Frontal cortex (tissue), 4 donors: Measurements from ENCODE around the gene EPHA3. TPM values are rescaled to one million over a fixed set of nuclear protein-coding genes. Genes with fewer than 3 reads are reported as not detected.

ENCODE experiments used
- DNase-seq, 2 donors: peaks; one replicate each; pipeline ENCODE4 v3.0.0; 2012; ENCODE audit warnings: low spot score in 2 of 2
- FAIRE-seq: peaks from 2 replicates; lab custom pipeline; 2012; peaks lifted over from hg19 to GRCh38; lab: Jason Lieb, UNC
- total RNA-seq: library from RNA; depleted of rRNA; stranded (reverse); fragments of >200 nt; gene quantifications from one replicate; pipeline ENCODE4 v1.2.3, GENCODE V29; 2014
- donor health status: control.
- donor health status: control.
- donor health status: control.

The EPHA3 gene
- total RNA-seq, 1 donor from 2014 or later, result 136 TPM

DNA sequence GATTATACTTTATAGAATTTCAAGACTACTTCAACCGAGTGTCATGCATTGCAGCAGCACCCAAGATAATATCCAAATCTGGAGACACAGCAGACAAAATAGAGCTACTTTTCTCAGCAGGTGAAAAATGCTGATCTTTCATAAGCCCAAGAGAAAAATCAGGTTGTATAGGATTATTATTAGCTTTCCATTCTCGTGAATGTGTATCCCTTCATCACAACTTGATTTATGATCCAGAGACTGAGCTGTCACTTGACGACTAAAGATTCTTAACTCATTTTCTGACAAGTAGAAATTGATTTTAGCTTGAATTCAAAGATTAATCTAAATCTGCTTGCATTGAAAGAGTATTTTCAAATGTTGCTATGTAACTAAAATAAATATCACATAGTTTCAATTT is 32.4 kb downstream of the EPHA3 start:
- DNase-seq (no peak), FAIRE-seq (no peak)

DNA sequence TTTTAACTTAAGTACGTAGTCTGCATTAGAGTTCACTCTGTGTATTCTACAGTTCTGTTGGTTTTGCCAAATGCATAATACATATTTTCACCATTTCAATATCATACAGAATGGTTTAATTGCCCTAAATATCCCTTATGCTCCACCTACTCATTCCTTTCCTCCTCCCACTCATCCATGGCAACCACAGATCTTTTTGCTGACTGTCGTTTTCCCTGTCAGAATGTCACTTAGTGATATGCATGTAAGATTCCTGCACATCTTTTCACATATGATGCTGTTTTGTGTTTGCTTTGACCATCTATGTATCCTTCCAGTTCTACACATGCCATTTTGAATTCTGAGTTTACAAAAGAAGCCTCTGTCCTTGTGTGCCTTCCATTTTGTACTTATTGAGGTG is 36.7 kb downstream of the EPHA3 start:
- DNase-seq (no peak), FAIRE-seq (no peak)

DNA sequence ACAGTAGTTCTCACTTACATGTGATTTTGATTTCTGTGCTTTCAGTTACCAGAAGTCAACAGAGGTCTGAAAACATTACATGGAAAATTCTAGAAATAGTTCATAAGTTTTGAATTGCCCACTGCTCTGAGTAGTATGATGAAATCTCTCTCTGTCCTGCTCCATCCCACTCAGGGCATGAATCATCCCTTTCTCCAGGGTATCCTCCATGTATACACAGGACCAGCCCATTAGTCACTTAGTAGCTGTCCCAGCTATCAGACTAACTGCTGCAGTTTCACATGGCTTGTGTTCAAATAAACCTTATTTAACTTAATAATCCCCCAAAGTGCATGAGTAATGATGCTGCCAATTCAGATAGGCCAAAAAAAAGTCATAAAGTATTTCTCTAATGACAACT is 38.6 kb downstream of the EPHA3 start:
- DNase-seq (no peak), FAIRE-seq (no peak)

DNA sequence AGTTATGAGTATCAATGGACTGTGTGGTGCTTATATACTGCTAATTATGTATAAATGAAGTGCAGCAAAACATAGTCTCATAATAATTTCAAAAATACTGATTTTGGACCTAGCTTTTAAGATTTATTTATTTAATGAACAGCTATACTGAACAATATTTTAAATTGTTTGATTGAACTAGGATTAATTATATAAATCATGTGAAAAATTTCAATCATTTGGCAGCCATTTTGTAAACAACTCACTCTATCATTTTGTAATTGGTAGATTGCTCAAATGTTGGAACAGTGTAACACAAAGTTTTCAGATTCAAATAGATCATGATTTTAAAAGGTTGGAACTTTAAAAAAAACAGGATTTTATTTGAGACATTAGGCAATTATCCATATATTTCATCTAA is 47.0 kb downstream of the EPHA3 start:
- FAIRE-seq (no peak), DNase-seq (no peak)

DNA sequence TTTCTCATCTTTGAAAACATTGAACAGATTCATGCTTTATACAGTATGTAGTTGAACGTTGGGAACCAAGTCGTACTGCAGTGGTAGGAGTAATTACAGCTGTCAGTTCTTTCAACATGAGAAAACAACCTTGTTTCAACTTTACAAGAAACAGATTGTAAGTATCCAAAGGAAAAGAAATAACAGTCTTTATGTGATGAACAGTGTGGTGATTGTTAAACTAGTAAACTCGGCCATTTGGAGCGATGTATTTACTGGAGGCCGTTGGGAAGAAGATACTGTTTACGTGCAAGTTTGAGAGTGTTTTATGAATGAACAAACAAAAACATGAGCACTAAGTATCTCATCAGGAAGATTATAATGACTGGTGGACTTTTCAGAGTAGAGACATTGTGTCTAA is 48.4 kb downstream of the EPHA3 start:
- DNase-seq (no peak), FAIRE-seq (no peak)

DNA sequence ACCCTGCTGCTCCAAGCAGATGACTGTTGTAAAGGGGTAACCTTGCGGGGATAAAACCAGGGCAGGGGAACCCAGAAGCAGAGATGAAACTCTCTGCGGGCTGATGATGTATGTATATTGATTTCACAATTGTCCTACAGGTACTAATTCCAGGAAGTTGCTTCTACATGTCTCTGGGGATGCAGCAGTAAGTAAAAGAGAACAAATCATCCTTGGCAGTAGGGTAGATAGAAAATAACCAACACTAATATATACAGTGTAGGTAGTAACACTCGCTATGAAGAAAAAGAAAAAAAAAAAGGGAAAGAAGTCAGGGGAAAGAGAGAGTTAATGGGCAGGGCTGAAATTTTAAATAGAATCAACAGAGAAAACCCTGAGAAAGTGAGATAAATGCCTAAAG is 50.2 kb downstream of the EPHA3 start:
- FAIRE-seq (no peak), DNase-seq (no peak)

DNA sequence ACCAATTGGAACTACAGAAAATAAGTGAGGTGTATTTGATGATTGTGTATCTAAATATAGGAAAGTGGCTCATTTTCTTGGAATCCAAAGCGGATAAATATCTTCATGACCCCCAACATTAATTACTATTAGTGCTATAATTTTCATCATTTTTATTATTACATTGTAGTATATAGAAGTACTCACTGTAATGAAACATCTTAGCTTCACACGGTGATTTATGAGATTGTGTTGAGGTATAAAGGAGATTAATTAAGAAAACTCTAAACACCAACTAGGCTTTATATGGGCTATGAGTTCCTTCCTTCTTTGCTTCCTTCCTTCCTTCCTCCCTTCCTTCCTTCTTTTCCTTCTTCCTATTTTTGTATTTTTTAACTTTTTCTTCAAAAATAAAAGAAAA is 52.2 kb downstream of the EPHA3 start:
- FAIRE-seq (no peak), DNase-seq (no peak)

DNA sequence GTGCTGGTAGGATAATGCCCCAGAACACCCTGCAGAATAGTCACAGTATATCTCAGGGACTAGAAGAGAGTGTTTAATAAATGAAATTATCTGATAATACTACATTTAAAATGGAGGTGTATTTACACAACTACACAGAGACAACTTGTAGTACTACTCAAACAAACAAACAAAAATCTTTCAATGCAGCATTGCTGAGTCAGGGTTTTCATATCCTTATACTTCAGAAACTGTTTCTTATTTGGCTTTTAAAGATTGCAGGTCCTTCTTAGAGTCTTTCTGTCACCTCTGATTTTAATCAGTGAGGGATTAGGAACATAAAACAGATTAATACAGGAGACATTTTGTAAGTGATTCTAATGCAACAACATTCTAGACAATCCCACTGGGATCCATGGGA is 57.4 kb downstream of the EPHA3 start:
- DNase-seq (no peak), FAIRE-seq (no peak)

DNA sequence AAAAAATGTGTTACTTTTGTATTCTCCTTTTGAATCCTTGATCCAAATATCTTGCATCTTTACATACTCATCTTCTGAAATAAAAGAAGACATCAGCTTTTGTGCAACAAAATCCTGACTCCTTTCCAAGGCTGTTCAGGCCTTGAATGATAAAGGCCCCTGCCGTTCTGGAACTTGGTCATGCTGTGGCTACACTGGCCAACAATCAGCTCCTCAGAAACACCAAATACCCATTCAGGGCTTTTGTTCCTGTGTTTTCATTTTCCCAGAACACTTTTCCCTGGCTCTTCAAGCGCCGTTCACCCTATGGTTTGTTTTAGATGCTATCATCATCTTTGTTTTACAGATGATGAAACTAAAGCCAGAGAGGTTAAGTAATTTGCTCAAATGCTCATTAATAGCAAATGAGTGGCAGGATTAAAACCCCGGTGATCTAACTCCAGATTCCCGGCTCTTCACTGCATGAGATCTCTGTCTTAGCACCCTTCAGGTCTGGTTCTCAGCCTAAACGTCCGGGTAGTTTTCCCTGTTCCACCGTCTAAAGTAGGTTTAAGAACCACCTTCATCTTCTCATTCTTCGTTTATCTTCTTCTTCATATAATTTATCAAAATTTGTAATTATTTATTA is 58.3 kb downstream of the EPHA3 start:
- DNase-seq (no peak), FAIRE-seq (no peak)

DNA sequence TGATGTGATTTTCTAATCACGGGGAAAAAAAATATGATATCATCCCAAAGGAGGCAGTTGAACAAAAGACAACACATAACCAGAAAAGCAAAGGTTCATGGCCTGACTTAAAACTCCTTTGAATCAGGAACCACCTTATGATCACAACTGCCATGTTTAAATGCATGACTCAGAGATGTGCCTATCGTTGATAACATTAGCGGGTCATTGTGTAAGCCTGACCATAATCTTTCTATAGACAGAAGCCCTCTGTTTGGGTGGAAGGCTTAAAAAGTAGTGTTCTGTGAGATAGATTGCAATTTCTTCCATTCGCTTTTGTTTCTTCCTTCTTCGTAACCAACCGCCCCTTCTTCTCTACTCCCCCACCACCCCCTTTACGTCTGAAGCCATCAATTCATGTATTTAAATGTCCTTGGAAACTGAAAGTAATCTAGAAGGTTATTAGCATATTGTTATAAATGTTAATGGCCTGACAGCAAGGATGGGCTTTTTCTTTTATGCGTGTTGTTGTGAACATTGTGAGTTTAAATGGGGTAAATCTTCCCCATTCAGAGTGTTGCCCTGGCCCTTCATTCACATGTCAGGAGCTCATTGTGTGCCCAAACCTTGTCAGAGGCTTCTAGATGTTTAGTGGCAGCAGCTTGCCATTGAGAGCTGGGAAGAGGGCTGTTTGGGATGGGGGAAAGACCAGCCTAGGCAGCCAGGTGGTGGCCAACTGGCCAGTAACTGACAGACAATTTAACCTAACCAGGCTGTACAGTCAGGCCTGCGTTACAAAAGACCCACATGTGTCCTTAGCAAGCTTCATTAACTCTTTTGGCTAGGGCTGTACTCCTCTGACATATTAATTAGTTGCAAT is 64.5 kb downstream of the EPHA3 start:
- DNase-seq (no peak), FAIRE-seq (no peak)

DNA sequence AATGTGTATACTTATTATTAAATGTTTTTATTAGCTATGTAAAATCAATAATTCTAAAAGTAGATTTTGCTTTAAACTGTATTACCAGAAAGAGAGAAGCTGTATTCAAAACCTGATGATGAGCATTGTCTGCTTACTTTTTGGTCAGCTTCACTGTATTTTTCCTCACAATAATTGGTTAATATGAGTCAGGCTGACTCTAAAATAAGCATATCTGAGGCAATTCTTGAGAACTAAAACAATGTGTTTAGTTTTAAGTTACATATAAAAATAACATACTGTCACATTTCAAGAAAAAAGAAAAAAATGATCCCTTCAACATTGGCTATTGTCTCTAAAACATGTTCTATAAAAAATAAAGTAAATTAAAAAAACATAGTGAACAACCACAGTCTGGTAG is 66.1 kb downstream of the EPHA3 start:
- DNase-seq (no peak), FAIRE-seq (no peak)

DNA sequence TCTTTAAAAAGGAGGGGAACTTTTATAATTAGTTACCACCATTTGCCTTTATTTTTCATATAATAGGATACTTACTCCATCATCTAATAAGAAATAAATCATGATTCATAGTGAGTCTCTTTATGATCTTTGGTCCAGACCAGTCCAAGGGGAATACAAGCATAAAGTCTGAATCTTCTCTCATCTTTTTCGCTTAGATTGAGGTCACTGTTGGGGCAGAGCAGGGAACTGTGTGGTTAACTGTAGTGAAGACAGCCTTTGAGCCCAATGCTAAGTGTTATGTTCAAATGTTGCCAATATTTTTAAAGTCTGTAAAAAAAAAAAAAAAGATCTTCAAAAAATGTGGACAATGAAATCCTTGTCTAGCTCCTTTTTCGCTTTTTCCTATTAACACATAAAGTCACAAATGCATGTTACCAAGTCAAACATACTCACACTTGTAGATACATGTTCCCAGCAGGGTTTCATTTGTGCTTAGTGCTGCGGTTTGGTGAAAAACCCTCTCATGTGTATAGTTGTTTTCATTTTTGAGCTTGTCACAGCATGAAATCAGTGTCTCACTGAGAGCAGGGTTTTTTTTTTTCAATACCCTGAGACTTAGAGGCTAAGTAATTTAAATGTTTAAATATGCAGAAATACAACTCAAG is 72.1 kb downstream of the EPHA3 start:
- DNase-seq (no peak), FAIRE-seq (no peak)

DNA sequence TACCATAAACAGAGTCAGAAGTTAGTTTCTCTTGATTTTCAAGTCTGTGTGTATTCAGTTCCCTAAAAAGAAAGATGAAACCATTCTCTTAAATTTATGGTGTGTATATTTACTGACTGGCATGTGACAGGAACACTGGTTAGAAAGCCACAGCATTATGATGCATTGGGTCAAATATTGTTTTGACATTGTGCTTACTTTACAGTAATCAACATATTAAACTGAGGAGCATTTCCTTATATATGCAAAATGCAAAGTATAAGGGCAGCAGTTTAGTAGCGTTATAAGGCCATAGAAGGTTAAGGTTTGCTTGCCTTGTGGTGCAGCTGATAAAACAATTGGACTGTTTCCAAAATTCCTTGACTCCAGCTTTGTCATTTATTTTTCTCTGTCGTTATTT is 72.9 kb downstream of the EPHA3 start:
- DNase-seq (no peak), FAIRE-seq (no peak)

DNA sequence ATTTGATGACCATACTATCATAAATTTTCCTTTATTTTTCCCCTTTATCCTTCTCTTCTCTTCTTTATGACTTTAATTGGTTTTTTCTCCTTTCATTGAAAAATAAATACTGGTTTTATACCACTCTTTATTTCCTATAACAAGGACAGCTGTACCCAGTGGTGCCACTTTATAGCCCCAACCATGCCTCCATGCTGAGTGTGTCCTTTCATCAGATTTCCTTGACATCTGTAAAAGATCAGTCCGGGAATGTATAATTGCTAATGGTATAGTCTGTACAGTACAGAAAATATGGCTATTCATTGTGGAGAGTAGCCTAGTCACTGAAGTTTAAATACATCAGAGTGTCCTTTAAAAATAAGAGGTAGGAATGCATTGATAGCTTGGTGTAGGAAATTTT is 74.6 kb downstream of the EPHA3 start:
- FAIRE-seq (no peak), DNase-seq (no peak)

DNA sequence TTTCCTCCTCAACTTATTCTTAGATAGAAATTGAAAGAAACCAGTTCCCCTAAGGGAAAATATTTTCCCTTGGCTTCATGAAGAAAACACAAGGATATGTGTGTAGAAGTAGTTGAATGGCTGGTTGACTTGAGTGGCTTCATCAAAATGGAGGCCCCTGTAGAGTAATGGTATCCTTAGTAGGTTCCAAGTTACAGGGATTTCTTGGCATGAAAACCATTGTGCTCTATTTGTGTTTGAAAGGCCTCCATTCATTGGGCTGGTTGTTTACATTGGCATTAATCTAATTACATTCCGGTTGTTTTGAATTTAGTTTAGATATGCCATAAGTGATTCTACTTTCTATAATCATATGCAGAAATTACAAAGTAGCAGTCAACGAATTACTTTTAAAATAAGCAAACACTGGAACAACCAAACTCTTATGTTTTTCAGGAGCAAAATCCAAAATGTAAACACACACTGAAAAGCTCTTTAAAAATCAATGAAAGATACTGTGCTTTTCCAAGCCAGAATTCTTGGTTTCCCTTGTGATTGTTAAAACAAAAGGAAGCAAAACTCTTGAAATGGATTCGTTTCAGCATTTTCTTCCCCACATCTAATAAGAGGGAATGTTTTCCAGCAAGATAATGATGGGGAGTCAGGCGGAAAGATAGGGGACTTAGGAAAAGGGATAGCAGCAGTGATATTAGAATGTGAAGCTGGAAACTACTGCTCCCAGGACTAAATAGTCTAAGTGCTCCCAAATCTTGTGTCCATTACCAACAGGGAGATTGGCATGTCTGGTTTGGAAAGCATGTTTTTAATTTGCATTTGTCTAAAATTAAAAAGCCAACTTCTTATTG is 77.0 kb downstream of the EPHA3 start:
- no peak for FAIRE-seq
- DNase-seq, result no peak

DNA sequence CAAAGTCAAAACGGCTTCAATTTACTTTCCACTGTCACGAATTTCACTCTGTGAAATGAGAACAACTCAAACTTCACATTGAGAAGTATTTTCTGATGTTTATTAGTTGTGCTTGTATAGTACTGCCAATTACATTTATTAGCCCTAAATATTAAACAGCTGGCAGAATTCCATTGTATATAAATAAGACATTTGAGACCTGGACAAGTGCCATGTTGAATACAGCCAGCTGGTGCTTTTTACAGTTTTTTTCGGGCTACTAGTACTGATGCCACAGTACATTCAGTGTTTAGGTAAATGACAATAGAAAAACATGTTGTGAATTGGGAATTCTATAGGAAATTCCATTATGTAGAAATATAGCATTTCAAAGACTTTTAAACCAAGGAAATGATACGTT is 79.0 kb downstream of the EPHA3 start:
- DNase-seq (no peak), FAIRE-seq (peak; percentile 10)

DNA sequence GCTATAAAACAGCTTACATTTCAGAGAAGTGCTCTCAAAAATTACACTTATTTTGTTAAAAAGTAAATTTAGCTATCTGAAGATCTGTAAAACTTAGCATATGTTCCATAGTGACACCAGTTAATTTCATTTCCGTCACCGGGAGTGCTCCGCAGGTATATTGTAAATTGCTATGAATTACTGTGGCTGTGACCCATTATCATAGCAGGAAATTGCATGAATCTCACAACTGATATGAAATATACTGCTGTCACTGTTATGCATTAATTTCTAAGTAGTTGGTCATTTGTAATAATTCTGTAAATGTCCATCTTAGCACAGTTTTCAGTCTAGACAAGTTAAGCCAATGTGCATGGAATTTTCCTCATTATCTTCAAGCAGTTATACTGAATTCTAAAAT is 91.2 kb downstream of the EPHA3 start:
- DNase-seq (no peak), FAIRE-seq (no peak)

DNA sequence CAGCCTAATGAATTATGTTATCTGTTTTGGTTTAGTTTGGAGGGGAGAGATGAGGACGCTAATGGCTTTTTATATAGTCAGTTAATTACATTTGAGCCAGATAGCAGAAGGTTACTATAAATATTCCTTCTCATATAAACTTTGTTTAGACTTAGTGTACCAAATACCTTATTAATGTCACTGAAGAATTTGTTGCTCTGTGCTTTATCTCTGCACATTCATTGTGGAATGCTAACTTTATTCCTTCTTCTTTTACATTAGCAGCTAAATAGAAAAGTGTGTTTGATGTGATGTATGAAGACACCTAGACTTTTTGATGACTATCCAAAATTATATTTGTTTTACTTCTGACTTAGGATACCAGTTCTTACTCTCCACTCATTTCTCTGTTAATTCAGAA is 105.2 kb downstream of the EPHA3 start:
- FAIRE-seq, result no peak
- DNase-seq, result no peak

DNA sequence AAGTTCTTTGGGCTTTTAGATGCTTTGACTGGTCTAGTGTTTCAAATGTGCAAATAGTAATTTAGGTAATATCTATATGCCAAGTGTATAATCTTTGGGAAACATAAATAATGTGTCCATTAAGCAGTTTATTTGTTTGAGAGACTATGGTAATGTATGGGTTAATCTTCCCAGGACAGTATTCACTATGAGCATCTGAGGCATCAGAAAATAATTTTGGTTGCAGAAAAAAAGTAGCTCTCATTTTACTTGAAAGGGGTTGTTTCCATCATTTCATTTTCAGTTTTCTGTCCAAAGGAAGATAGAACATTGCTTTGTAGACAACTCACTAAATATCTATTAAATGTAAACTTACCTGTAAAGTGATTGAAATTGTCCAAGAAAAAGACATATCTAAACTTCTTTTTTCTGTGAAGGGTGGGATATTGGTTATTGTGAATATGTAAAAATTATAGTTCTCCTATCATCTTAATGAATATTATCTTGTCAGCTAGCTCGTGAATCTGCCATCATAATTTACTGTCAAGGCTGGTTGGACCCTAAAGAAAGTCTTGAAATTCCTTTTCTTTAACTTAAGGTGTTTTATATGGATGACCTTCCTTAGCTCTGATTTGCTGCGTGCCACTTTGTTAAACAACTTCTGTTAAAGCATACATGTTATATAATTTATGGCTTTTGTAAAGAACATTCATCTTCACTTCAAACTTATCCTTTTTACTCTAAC is 108.8 kb downstream of the EPHA3 start:
- no peak for FAIRE-seq
- DNase-seq, result no peak
